ENCODE data around the gene MTREX.

Gene MTREX

DNA sequence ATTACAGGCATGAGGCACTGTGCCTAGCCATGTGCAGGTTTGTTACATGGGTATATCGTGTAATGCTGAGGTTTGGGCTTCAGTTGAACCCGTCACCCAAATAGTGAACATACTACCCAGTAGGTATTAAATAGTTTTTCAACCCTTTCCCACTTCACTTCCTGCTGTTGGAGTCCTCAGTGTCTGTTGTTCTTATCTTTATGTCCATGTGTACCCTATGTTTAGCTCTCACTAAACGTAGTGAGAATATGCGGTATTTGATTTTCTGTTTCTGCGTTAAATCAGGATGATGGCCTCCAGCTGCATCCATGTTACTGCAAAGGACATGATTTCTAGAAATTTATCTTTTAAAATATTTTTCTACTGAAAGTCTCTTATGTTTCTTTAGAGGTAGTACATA lies 17.8 kb downstream of the MTREX start:
- no peak for DNase-seq

DNA sequence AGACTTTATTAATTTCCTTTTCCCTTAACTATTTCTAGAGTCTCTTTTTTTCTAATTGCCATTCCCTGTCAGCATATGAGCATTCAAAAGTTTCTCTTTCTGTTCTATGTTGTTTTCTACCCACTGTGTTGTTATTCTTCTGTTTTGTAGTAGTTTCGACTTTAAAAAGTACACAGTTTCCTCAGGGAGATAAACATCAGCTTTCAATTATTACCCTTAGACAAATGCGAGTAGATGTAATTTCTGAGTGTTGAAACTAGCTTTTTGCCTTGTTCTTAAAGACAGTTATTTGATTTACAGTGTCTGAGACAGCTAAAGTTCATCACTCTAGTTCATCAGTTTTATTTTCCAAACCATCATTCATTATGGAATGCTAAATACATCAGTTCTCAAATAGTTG lies 19.5 kb downstream of the MTREX start:
- no peak for DNase-seq

DNA sequence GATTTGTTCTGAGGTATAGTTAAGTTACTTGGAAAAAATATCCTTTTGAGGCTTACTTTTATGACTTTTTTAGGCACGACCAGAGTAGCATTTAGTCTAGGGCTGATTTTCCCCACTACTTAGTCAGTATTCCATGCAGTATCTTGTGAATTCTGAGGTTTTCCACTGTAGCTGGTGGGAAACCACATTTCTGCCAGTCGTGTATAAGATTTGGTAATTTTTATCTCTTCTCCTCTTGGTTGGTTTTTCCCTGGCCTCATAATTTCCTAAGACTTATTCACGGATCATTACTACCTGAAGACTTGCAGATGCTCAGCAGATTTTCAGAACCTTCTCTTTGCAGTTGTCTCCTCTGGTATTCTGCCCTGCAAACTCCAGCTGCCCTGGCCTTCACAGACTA lies 23.5 kb downstream of the MTREX start:
- no peak for DNase-seq

DNA sequence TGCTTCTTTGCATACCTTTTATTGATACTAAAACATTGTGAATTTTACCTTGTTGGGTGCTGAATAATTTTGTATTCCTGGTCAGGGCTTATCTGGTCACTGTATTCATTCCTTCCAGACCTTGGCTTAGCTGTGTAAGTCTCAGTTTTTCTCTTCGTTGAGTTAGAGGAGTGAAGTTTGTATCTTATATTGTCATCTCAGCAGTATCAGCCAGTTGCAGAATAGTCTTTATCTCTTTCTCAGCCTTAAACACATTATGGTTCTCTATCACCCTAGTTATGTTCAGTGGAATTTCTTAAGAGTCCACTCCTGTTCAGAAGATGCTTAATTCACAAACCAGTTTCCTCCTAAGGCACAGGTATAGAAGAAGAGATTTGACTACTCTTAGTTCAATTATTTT lies 25.2 kb downstream of the MTREX start:
- DNase-seq = no peak

DNA sequence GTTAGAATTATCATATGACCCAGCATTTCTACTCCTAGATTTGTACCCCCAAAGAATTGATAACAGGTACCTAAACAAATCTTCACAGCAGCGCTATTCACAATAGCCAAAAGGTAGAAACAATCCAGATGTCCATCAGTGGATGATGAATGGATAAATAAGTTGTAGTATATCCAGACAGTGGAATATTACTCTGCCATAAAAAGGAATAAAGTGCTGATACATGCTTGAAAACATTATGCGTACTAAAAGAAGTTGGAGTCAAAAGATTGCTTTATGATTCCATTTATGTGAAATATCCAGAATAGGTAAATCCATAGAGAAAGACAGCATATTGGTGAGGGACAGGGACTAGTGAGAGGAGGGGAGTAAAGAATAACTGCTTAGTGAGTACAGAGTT lies 26.0 kb downstream of the MTREX start:
- no peak for DNase-seq

DNA sequence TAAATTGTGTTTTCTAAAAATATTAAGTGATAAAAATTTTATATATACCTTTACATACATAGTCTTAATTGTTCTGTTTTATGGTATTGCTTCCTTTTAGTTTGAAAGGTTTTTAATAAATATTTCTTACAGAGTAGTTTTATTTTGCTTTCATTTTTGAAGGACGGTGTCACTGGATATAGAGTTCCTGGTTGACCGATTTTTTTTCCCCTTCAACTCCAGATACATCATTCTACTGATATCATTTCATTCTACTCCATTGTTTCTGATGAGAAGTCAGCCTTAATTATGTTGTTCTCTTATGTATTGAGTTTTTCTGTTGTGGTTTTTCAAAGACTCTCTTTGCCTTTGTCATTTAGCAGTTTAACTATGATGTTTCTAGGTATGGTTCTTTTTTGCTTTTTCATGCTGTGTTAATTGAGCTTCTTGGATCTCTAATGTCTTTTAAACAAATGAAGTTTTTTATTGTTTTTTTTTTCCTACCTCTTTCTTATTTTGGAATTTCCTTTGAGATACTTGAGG lies 30.4 kb downstream of the MTREX start:
- DNase-seq = no peak

DNA sequence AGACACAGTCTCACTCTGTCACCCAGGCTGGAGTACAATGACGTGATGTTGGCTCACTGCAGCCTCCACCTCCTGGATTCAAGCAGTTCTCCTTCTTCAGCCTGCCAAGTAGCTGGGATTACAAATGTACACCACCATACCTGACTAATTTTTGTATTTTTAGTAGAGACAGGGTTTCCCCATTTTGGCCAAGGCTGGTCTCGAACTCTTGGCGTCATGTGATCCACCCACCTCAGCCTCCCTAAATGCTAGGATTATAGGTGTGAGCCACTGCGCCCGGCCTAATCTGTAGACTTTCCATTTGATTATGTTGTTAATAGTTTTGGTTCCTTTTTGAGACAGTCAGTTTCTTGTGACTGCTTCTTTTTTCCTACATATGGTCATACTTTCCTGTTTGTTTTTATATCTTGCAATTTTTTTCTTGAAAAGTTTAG lies 31.0 kb downstream of the MTREX start:
- DNase-seq = no peak

DNA sequence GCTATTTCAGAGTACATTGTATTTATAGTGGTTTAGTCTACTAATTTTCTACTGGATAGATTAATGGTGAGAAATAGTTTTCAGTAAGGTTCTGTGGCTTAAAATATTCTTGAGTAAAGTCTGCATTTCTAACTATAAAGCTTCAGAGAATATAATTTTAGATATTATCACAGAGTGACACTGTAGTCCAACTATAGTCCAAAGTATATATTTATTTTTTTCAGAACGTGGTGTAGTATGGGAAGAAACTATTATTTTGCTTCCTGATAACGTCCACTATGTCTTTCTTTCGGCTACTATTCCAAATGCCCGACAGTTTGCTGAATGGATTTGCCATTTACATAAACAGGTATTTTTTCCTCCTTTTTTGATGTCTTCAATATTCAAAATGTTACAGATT lies 35.3 kb downstream of the MTREX start:
- DNase-seq = no peak

DNA sequence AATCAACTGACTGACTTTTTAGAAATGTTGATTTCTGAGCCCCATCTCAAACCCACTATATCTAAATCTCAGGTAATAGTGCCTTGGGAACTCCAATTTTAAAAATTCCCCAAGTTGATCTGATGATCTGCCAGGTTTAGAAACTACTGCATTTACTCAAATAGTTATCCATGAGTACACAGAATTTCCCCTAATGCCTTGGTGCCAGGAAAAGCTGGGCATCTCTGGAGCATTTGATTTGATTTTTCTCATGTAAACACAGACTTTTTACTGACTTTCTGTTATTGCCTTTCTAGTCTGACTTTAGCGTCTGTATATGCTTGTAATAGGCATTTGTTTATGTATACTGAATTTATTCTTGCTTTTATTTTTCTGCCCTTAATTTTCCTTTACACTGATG lies 35.8 kb downstream of the MTREX start:
- DNase-seq = no peak

DNA sequence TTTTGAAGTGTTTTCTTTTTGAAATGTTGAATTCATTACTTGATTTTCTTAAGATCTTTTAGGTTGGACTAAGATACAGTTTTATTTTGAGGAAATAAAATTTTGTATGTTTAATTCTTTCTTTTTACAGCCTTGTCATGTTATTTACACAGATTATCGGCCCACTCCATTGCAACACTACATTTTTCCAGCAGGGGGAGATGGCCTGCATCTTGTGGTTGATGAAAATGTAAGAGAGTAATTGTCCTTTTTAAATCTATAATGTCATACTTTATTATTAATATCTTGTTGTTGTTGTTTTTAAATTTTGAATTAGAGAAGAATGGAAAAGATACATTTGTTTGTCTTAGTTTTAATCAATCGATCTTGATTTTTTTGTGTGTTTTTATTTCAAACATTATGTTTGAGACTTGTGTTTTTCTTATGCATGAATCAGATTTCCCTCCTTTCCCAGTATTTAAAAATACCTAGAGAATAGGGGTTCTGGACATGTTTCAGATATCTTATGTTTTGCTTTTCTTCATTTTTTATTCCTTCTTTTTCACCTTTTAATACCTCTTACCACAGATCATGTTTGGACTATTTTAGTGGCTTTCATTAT lies 36.7 kb downstream of the MTREX start:
- no peak for DNase-seq

DNA sequence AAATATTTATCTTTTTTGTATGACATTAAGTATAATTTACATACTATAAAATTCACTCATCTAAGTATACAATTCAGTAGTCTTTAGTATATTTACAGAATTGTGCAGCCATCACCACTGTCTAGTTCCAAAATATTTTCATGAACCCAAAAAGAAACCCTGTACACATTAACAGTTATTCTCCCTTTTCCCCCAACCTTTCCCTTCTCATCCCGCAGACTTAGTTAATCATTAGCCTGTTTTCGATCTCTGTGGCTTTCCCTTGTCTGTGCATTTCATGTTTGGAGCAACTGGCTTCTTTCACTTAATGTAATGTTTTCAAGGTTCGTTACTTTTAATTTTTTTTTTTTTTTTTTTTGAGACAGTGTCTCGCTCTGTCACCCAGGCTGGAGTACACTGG lies 37.5 kb downstream of the MTREX start:
- DNase-seq = no peak

DNA sequence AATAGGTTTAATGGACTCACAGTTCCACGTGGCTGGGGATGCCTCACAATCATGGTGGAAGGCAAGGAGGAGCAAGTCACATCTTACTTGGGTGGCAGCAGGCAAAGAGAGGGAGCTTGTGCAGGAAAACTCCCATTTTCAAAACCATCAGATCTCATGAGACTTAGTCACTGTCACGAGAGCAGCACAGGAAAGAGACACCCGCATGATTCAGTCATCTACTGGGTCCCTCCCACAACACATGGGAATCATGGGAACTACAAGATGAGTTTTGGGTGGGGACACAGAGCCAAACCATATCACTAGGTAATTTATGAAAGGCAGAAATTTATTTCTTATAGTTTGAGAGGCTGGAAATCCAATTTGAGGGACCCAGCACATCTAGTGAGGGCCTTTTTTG lies 40.0 kb downstream of the MTREX start:
- DNase-seq = no peak

DNA sequence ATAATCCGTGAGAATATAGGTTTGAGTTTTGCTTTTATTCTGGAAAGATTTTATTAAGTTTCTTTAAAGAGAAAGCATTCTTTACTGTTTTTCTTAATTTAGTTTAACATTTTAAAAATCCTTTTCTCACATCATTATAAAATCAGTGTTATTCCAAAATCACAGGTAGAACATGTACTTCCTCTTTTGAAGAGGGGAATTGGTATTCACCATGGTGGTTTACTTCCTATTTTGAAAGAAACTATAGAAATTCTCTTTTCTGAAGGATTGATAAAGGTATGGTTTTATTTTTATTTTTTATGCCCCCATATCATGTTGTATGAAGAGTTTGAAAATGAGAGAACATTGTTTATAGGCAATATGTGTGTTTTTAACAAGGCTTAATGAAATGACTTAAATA lies 43.0 kb downstream of the MTREX start:
- DNase-seq = no peak

DNA sequence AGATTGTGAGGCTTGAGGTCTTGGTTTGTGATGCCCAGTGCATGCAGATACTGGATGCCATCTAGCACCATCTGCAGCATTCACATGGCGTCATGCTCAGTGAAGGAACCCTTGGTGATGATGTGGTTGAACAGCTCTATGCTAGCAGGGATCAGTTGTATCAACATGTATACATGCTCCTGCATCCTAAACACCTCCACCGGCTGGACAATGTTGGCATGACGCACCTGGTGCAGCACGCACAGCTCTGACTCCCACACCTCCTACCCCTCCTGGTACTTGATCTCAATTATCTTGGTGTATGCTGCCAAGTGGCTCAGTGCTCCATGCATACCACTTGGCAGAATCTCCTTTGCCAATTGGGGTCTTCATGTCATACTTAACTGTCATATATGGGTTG lies 49.1 kb downstream of the MTREX start:
- no peak for DNase-seq

DNA sequence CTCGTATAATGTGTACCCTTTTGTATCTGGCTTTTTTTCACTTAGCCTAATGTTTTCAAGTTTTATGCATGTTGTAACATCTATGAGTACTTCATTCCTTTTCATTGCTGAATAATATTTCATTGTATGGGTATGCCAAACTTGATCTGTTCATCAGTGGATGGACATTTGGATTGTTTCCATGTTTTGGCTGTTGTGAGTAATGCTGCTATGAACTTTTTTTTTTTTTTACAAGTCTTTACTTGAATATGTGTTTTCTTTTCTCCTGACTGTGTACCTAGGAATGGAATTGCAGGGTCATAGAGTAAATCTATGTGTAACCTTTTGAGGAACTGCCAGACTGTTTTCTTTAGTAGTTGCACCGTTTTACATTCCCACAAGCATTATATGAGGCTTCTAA lies 52.4 kb downstream of the MTREX start:
- DNase-seq = no peak

DNA sequence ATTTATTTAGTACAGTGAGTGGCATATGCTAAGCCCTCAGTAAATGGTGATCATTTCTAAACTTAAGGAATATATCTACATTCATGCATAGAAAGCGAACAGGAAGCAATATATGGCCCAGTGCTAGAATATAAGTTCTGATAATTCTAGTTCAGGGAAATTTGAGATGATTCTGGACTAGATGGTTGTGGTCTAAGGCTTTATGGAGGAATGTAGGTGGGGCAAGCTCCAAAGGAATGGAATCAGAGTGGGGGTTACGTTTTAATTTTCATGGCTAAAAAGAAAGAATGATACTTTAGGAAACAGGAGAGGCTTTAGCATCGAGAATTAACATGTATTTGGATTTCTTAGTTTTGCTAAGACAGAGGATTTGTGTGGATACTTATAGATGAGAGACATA lies 56.1 kb downstream of the MTREX start:
- DNase-seq = no peak

DNA sequence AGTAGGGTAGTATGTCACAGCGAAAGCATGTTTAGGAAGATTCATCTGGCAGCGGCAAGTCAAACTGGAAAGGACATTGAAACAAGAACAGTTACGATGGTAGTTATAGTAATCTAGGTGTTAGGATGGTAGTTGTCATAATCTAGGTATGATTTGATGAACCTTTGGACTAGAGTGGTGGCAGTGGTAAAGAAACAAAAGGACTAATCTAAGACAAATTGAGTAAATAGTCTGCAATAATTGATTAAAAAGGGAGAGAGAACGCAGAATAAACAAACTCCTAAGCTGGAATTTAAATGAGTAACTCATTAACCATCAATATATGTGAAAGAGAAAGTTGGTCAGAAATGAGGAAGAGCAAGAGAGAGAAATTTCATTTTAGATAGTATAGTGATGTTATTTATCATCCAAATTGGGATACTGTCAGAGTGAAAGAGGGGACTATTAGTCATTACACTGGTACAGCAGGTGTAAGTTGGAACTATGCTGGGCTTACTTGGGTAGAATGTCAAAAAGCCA lies 56.8 kb downstream of the MTREX start:
- no peak for DNase-seq

DNA sequence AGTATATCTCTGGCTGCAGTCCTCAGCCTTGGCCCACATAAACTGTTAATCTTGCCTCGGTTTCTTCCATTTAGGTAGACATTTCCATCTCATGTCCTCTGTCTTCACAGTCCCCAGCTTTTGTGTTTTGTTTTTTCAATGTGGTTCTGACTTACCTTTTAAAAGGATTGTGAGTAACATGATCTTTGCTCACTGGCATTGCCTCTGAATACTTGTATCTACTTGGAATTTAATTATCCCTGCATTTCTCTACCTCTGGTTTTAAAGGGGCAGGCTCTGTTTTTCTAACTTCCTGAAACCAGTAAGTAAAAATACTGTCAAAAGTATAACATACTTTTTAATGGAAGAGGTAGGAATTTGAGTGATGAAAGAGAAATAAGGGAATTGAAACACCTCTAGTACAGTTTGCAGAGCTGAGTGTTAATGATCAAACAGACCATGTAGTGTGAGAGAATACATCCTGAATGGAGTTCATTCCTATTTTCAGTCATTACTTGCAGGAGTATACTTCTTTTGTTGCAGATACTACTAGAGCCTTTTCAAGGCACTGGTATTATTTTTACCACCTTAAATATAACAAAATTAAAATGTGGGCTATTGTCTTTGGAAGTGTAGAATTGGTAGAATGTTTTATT lies 62.6 kb downstream of the MTREX start:
- DNase-seq = no peak

DNA sequence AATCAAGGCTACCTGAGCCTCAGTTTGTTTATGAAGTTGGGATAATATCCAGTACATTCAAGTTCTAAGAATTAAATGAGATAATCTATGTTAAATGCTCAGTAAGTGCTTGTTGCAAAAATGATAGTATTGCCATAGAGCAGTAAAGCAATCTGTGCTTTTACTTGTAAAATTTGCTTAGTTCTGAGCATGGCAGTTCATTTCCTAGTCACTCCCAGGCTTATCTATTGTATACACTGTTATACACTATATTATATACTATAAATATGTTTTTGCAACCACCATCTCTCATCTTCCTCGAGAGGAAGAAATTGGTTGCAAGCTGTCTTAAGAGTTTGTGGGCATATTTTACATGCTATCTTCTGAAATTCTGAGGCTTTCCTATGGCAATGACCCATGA lies 63.4 kb downstream of the MTREX start:
- DNase-seq = no peak

DNA sequence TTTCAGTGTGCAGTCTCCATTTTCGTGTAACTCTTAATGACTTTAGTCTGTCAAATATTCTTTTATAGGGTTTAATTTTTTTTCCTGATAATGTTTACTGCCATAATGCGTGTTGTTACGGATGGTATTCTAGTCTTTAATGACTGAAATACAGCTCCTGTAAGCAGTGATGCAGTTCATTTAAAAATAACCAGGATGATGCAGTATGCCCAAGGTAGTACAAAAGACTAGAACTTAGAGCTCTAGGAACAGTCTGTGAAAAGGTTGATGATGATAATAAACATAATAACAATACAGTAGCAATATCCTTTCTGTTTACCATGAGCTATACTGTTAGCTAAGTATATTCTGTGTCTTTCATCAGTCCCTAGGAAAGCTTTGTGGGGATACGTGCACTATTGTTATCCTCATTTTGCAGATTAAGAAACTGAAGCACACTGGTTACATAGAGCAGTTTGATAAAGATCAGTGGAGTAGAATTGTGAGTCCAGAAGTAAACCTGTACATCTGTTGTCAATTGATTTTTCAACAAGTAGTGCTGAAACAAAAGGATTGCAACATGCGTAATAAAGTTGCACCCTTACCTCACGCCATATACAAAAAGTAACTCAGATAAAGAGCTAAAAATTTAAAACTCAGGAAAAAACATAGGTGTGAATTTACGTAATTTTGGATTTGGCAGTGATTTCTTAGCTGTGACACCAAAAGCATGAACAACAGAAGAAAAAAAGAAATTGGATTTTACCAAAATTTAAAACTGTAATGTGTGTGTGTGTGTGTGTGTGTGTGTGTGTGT lies 64.5 kb downstream of the MTREX start:
- no peak for DNase-seq

DNA sequence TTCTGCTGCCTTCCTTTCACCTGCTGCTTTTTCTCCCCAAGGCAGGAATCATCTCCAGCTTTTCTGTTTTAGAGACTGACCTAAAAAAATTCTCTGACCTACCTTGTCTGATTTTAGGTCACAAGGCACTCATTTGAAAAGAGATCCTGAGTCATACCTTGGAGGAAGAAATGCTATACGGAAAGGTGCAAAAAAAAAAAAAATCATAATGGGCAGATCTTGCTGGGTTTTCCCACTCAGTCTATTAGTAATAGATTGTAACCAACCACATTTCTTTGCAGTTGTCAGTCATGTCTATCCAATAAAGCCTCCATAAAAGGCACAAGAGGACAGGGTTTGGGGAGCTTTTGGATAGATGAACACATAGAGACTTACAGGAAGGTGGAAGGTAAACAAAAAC lies 70.0 kb downstream of the MTREX start:
- DNase-seq = no peak

DNA sequence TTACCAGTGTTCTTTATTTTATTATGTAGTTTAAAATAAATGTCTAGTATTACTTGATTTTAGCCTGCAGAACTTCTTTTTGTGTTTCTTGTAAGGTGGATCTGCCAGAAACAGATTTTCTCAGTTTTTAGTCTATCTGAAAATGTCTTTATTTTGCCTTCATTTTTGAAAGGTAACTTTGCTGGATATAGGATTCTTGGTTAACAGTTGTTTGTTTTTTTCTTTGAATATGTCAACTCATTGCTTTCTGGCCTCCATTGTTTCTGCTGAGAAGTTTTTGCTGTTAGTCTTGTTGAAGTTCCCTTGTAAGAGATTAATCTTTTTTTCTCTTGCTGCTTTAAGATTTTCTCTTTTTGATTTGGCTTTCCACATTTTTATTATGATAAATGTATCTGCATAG lies 75.5 kb downstream of the MTREX start:
- no peak for DNase-seq

DNA sequence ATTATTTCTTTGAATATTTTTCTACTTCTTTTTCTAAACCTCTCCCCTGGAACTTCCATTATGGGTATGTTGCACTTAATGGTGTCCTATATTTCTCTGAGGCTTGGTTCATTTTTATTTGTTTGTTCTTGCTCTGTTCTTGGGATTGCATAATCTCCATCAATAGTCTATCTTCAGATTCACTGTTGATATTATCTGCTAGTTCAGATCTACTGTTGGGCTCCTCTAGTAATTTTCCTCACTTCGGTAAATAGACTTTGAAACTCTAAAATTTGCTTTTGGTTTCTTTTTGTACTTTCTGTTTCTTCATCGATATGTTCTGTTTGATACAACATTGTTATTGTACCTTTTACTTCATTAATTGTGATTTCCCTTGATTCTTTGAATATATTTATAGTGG lies 76.3 kb downstream of the MTREX start:
- DNase-seq = no peak

DNA sequence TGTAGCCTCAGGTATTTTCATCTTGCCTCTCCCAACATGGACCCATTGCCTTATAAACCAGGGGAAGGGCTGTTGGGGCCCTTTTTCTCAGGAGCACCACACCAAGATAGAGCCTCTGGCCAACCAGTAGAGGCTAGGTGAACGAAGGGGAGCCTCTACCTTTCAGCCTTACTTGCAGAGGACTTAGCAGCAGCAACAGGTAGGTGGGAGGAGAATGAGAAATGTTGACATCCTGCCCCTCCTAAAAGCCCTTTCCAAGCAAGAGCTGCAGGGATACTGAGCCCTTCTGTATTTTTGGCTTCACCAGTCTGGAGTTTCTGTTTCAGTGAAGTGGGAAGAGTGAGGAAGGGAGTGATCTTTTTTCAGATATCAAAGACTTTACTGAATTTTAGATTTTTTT lies 77.4 kb downstream of the MTREX start:
- DNase-seq = no peak

Measured in DMS79 (cell line).